ENCODE results near the gene BDKRB1.

DNA sequence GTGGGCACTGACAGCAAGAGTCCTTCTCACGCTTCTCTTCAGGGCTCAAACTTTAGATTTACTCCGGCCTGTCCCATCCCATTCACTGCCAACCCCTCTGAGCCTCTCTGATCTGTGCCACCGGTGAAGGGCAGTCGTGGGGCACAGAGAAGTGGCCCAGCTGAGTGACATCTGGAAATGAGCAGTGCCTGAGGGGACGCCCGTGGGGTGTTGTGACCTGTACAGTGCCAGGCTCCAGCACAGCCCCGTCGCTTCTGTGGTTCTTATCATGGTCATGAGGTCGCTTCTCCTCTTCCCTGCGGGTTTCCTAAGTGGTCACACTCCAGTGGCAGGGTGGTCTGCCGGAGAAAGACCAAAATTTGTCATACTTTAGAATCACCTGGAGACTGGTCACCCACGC, 47.3 kb upstream of the BDKRB1 start:
- no peak for TF ChIP-seq CTCF (IDR thresholded peaks at IDR 0.05)
- no peak for TF ChIP-seq EZH2 (IDR thresholded peaks at IDR 0.05)
- TF ChIP-seq EZH2phosphoT487 (IDR thresholded peaks at IDR 0.05), result no peak
